H1 (cell line): ENCODE data around the gene ADK. TPM values are rescaled to one million over a fixed set of nuclear protein-coding genes. Genes with fewer than 3 reads are reported as not detected.

Source experiments
- CTCF ChIA-PET: fragments of 300-600 bp; sonication (Branson Sonifier 250); formaldehyde crosslinking; loops from one replicate; lab custom pipeline; 2021; ENCODE audit not compliant: partially characterized antibody; lab: Charles Lee
- POLR2A ChIA-PET: fragments of 300-600 bp; sonication (Branson Sonifier 250); formaldehyde crosslinking; loops from one replicate; lab custom pipeline; 2021; ENCODE audit warnings: inconsistent platforms; ENCODE audit not compliant: partially characterized antibody; lab: Charles Lee
- DNase-seq, 2 experiments: peaks; one replicate each; pipeline versions ENCODE4 v3.0.0 to v3.0.0-alpha.2; 2010 to 2022; ENCODE audit warnings: low spot score in 2 of 2, low read depth in 1 of 2, mixed read lengths in 1 of 2
- FAIRE-seq: peaks from 2 replicates; lab custom pipeline; 2011; peaks lifted over from hg19 to GRCh38; lab: Jason Lieb, UNC
- H2AFZ ChIP-seq: 2 replicates; pipeline ENCODE4 v1.8.1; 2012; ENCODE audit warnings: low read length, inconsistent platforms
- H2AK5ac ChIP-seq: 2 replicates; pipeline ENCODE4 v1.6.1; 2013; ENCODE audit warnings: low read depth, low read length
- H2BK120ac ChIP-seq: replicated peaks from 2 replicates; pipeline ENCODE3; 2013; ENCODE audit warnings: low read depth, low read length, inconsistent platforms
- H2BK12ac ChIP-seq: 2 replicates; pipeline ENCODE4 v1.6.1; 2013; ENCODE audit warnings: low read depth, low read length
- H2BK15ac ChIP-seq: 2 replicates; pipeline ENCODE4 v1.6.1; 2013; ENCODE audit warnings: low read length
- H2BK20ac ChIP-seq: 2 replicates; pipeline ENCODE4 v1.6.1; 2013; ENCODE audit warnings: low read length
- H2BK5ac ChIP-seq: 2 replicates; pipeline ENCODE4 v1.6.1; 2013; ENCODE audit warnings: low read depth, low read length
- H3K14ac ChIP-seq: 2 replicates; pipeline ENCODE4 v1.6.1; 2013; ENCODE audit warnings: inconsistent platforms; ENCODE audit not compliant: insufficient read length
- H3K18ac ChIP-seq: 2 replicates; pipeline ENCODE4 v1.6.1; 2013; ENCODE audit warnings: low read length; ENCODE audit errors: extremely low read depth
- H3K23ac ChIP-seq: 2 replicates; pipeline ENCODE4 v1.6.1; 2013; ENCODE audit warnings: inconsistent platforms; ENCODE audit not compliant: insufficient read length
- H3K23me2 ChIP-seq: 2 replicates; pipeline ENCODE4 v1.6.1; 2013; ENCODE audit warnings: low read depth, low read length
- H3K27ac ChIP-seq: 2 replicates; pipeline ENCODE4 v1.6.1; 2011; ENCODE audit warnings: low read depth, low read length, inconsistent platforms
- H3K27me3 ChIP-seq, 4 experiments: replicated peaks in 1 of 4; 1 replicate in 1 of 4; 2 replicates in 3 of 4; pipeline versions ENCODE4 v1.6.1 to v1.8.1; 2011 to 2013; ENCODE audit warnings: low read length in 3 of 4, mild to moderate bottlenecking in 3 of 4, inconsistent platforms in 2 of 4, mixed read lengths in 2 of 4, moderate library complexity in 1 of 4; ENCODE audit not compliant: control insufficient read depth in 3 of 4, insufficient read depth in 3 of 4; ENCODE audit errors: extremely low read depth in 1 of 4
- H3K36me3 ChIP-seq, 4 experiments: 2 replicates each; pipeline versions ENCODE4 v1.6.1 to v1.8.1; 2011 to 2013; ENCODE audit warnings: mild to moderate bottlenecking in 4 of 4, low read length in 3 of 4, moderate library complexity in 2 of 4, control low read depth in 1 of 4, inconsistent platforms in 1 of 4; ENCODE audit not compliant: insufficient read depth in 4 of 4, control insufficient read depth in 2 of 4
- H3K4ac ChIP-seq: replicated peaks from 2 replicates; pipeline ENCODE3; 2013; ENCODE audit warnings: low read length, low read depth, mixed read lengths, inconsistent platforms; ENCODE audit not compliant: insufficient read length
- H3K4me1 ChIP-seq, 4 experiments: replicated peaks in 1 of 4; 1 replicate in 1 of 4; 2 replicates in 3 of 4; pipeline versions ENCODE4 v1.6.1 to v1.8.1; 2011 to 2013; ENCODE audit warnings: low read length in 3 of 4, inconsistent platforms in 2 of 4, mixed read lengths in 1 of 4; ENCODE audit not compliant: insufficient read depth in 4 of 4, control insufficient read depth in 3 of 4
- H3K4me2 ChIP-seq, 2 experiments: 2 replicates each; pipeline versions ENCODE4 v1.6.1 to v1.8.1; 2011 to 2013; ENCODE audit warnings: low read depth in 2 of 2, low read length in 2 of 2, control low read depth in 1 of 2, inconsistent platforms in 1 of 2, mild to moderate bottlenecking in 1 of 2; ENCODE audit not compliant: insufficient read depth in 1 of 2
- H3K4me3 ChIP-seq, 4 experiments: fragments of 200-600, 300-600 bp in 1 of 4; sonication (generic), shearing (Covaris generic), sonication (Bioruptor Twin) in 1 of 4; 2 replicates each; pipeline versions ENCODE4 v1.5.1 to v1.8.1; 2011 to 2016; ENCODE audit warnings: low read length in 4 of 4, low read depth in 3 of 4, control low read depth in 2 of 4, inconsistent platforms in 2 of 4, mild to moderate bottlenecking in 2 of 4, mixed read lengths in 1 of 4, moderate library complexity in 1 of 4; ENCODE audit not compliant: insufficient read depth in 2 of 4; ENCODE audit errors: extremely low read depth in 1 of 4
- H3K56ac ChIP-seq: replicated peaks from 2 replicates; pipeline ENCODE3; 2013; ENCODE audit warnings: low read depth, mild to moderate bottlenecking, mixed read lengths, low read length, inconsistent platforms; ENCODE audit not compliant: insufficient read length
- H3K79me1 ChIP-seq: 2 replicates; pipeline ENCODE4 v1.6.1; 2013; ENCODE audit warnings: low read depth, low read length, control low read depth
- H3K79me2 ChIP-seq, 2 experiments: 2 replicates each; pipeline versions ENCODE4 v1.6.1 to v1.8.1; 2012 to 2013; ENCODE audit warnings: low read length in 2 of 2, mild to moderate bottlenecking in 2 of 2, inconsistent platforms in 1 of 2; ENCODE audit not compliant: insufficient read depth in 2 of 2, control insufficient read depth in 1 of 2
- H3K9ac ChIP-seq, 4 experiments: replicated peaks in 1 of 4; 1 replicate in 1 of 4; 2 replicates in 3 of 4; pipeline versions ENCODE4 v1.6.1 to v1.8.1; 2011 to 2013; ENCODE audit warnings: low read depth in 3 of 4, low read length in 3 of 4, control low read depth in 2 of 4, mild to moderate bottlenecking in 2 of 4, moderate library complexity in 2 of 4, inconsistent platforms in 1 of 4; ENCODE audit errors: extremely low read depth in 1 of 4
- H3K9me3 ChIP-seq, 2 experiments: 2 replicates each; pipeline versions ENCODE4 v1.6.1 to v1.8.1; 2012 to 2013; ENCODE audit warnings: mild to moderate bottlenecking in 2 of 2, moderate library complexity in 2 of 2, control low read depth in 1 of 2, inconsistent platforms in 1 of 2, low read depth in 1 of 2, low read length in 1 of 2, mixed read lengths in 1 of 2; ENCODE audit not compliant: insufficient read depth in 2 of 2
- H4K20me1 ChIP-seq, 2 experiments: replicated peaks in 1 of 2; 2 replicates each; pipeline versions ENCODE3 to v1.8.1; 2011 to 2013; ENCODE audit warnings: inconsistent platforms in 2 of 2, low read length in 2 of 2, mild to moderate bottlenecking in 1 of 2; ENCODE audit not compliant: insufficient read depth in 2 of 2, control insufficient read depth in 1 of 2
- H4K5ac ChIP-seq: 2 replicates; pipeline ENCODE4 v1.6.1; 2013; ENCODE audit warnings: low read length, low read depth, mixed read lengths, inconsistent platforms; ENCODE audit not compliant: insufficient read length
- H4K8ac ChIP-seq: 2 replicates; pipeline ENCODE4 v1.8.0; 2013; ENCODE audit warnings: mild to moderate bottlenecking, moderate library complexity, low read length, inconsistent platforms; ENCODE audit not compliant: insufficient read depth; ENCODE audit errors: extremely low read depth
- H4K91ac ChIP-seq: replicated peaks from 2 replicates; pipeline ENCODE3; 2013; ENCODE audit warnings: low read length, mixed read lengths, inconsistent platforms; ENCODE audit not compliant: insufficient read length
- CREB1 ChIP-seq: IDR thresholded peaks from 2 replicates; pipeline ENCODE4 v1.6.1; 2012; ENCODE audit warnings: inconsistent platforms
- CTCF ChIP-seq, 3 experiments: IDR thresholded peaks; 1 replicate in 2 of 3; 2 replicates in 1 of 3; pipeline versions ENCODE4 v1.5.1 to v1.6.1; 2011; ENCODE audit warnings: low read length in 3 of 3, mild to moderate bottlenecking in 3 of 3, inconsistent platforms in 2 of 3, low read depth in 1 of 3, moderate library complexity in 1 of 3; ENCODE audit not compliant: insufficient read depth in 1 of 3; ENCODE audit errors: control extremely low read depth in 1 of 3
- RAD21 ChIP-seq, 2 experiments: IDR thresholded peaks in 1 of 2; conservative IDR thresholded peaks in 1 of 2; 2 replicates each; pipeline ENCODE4 v1.6.1; 2011; ENCODE audit warnings: low read depth in 2 of 2, low read length in 2 of 2, improper control_type of control experiment in 1 of 2, inconsistent platforms in 1 of 2, mild to moderate bottlenecking in 1 of 2, moderate library complexity in 1 of 2
- WGBS, 2 experiments: shearing (Covaris generic) in 1 of 2; methylation state at CpG; one replicate each; pipeline versions ENCODE4 v1.1.6 to v1.1.7; 2013 to 2015; ENCODE audit warnings: low lambda C conversion rate in 2 of 2, mixed read lengths in 2 of 2, inconsistent platforms in 1 of 2, low coverage in 1 of 2, missing lambda C conversion rate in 1 of 2; ENCODE audit not compliant: insufficient replicate concordance in 2 of 2, insufficient coverage in 1 of 2, insufficient read length in 1 of 2; ENCODE audit errors: extremely low coverage in 1 of 2, missing lambda C conversion rate in 1 of 2; 5-methylcytosine and 5-hydroxymethylcytosine counted together
- polyA plus RNA-seq, 7 experiments: library from polyadenylated mRNA; depleted of rRNA in 3 of 7; stranded (reverse) in 5 of 7; unstranded in 2 of 7; fragments of >200 nt in 5 of 7; fragments of 200-250 nt in 2 of 7; gene quantifications; 1 replicate in 5 of 7; 2 replicates in 1 of 7; 4 replicates in 1 of 7; pipeline versions ENCODE4 v1.2.1 to v1.2.3, GENCODE V29; 2011 to 2013; ENCODE audit warnings: missing spikeins in 2 of 7, mixed read lengths in 2 of 7
- total RNA-seq: library from RNA; stranded (reverse); fragmentation: NEBNext Ultra II Directional; extraction: Animal tissue kit (Norgen Biotek cat#: 25700); gene quantifications from 2 replicates; pipeline ENCODE4 v1.2.1, GENCODE V29; 2021

The ADK gene
- total and polyA plus RNA-seq, 2 of the 8 experiments (the other 6 are each of a cell fraction or from before 2014, with no cell fraction given) = 12.3 to 42.4 TPM

GRCh38 chr10:74750848-74751274 is 599.8 kb downstream of the ADK start:
- no peak overlapping the region for H3K27ac ChIP-seq
- H3K4me1 ChIP-seq = peaks cover 0 to 9% (median 6%) of the 10 kb centered on the region in 4 experiments; a peak in 4 of 7 replicates
- no peaks in the 10 kb centered on the region for H4K20me1 ChIP-seq
- peak in 1 of 2 experiments; percentile 28 for DNase-seq
- POLR2A ChIA-PET = no interaction called here
- H3K4me3 ChIP-seq = no peak overlapping the region
- H2AK5ac ChIP-seq = no peak overlapping the region
- H2BK15ac ChIP-seq = no peak overlapping the region
- no peak overlapping the region for H3K56ac ChIP-seq
- H2BK5ac ChIP-seq = no peak overlapping the region
- H3K79me2 ChIP-seq = no peaks in the 10 kb centered on the region
- no peak overlapping the region for H3K18ac ChIP-seq
- H3K36me3 ChIP-seq = no peaks in the 10 kb centered on the region
- no peak overlapping the region for H3K4ac ChIP-seq
- TF ChIP-seq RAD21 (IDR thresholded peaks at IDR 0.05 in 1 of 2, conservative IDR thresholded peaks at IDR 0.05 in 1 of 2; ENCODE audit: low read depth in 2 of 2, low read length in 2 of 2) = peak; percentile 21 to 40; a peak in 2 of 4 replicates
- TF ChIP-seq CTCF (IDR thresholded peaks at IDR 0.05; ENCODE audit: control extremely low read depth in 1 of 3, insufficient read depth in 1 of 3, low read depth in 1 of 3, low read length in 3 of 3) = peak in 1 of 3 experiments; percentile 6; a peak in 2 of 4 replicates
- no peak for TF ChIP-seq CREB1
- TF ChIP-seq, all 59 proteins: peak for 2
- no peak overlapping the region for H3K4me2 ChIP-seq
- no peak overlapping the region for H2BK12ac ChIP-seq
- H4K5ac ChIP-seq = no peak overlapping the region
- no peak overlapping the region for H2BK120ac ChIP-seq
- 85% methylated on average over 6 of the region's 6 CpGs; no CpG with 5 or more reads in 1 of the 2 experiments for WGBS, 2 experiments
- no peaks in the 10 kb centered on the region; the same call in 1 of the 2 replicates for H3K79me1 ChIP-seq
- H2AFZ ChIP-seq = no peak overlapping the region
- H3K9me3 ChIP-seq = no peaks in the 10 kb centered on the region
- H2BK20ac ChIP-seq = no peak overlapping the region
- CTCF ChIA-PET = interaction anchor here (0.6 to 1.1 kb wide), 3 partner anchors 10 to 79 kb away, joined by 3 read pairs; no protein-coding TSS in a partner anchor
- H4K91ac ChIP-seq = no peak overlapping the region
- no peak for FAIRE-seq
- H3K23ac ChIP-seq = no peak overlapping the region
- H4K8ac ChIP-seq = no peak overlapping the region
- H3K23me2 ChIP-seq = no peaks in the 10 kb centered on the region
- no peaks in the 10 kb centered on the region for H3K27me3 ChIP-seq
- no peak overlapping the region for H3K14ac ChIP-seq
- no peak overlapping the region for H3K9ac ChIP-seq
